A549 (cell line): Measurements from ENCODE around the gene RFPL1. TPM values are rescaled to one million over a fixed set of nuclear protein-coding genes. Genes with fewer than 3 reads are reported as not detected.
"Not testable (repeated sequence)": the region's sequence is repeated elsewhere in the genome, so short reads cannot be mapped to it uniquely, and the experiment has no call there.

ENCODE experiments used
- ATAC-seq, 2 experiments: fragments of 200-7000 bp in 1 of 2; fragments of >200 bp in 1 of 2; cut with Nextera tagmentation in 1 of 2; cut with Tn5 transposase in 1 of 2; 3 replicates each; pipeline versions ENCODE4 v1.8.0 to v1.9.1; 2018 to 2020; ENCODE audit warnings: mild to moderate bottlenecking in 1 of 2, moderate library complexity in 1 of 2
- CTCF ChIA-PET: fragments of 300-600 bp; sonication (Branson Sonifier 250); formaldehyde crosslinking; extraction: SDS; loops from one replicate; lab custom pipeline; 2021; ENCODE audit warnings: antibody characterized with exemption, inconsistent platforms; lab: Yijun Ruan, JAX
- POLR2A ChIA-PET: fragments of 350-600 bp; formaldehyde crosslinking; extraction: SDS; loops from one replicate; lab custom pipeline; 2021; ENCODE audit warnings: antibody characterized with exemption, inconsistent platforms; lab: Yijun Ruan, JAX
- DNase-seq, 2 experiments: peaks; one replicate each; pipeline versions ENCODE4 v3.0.0 to v3.0.0-alpha.2; 2011 to 2016; ENCODE audit warnings: low read depth in 1 of 2, low spot score in 1 of 2
- FAIRE-seq: peaks from 2 replicates; lab custom pipeline; 2011; peaks lifted over from hg19 to GRCh38; lab: Jason Lieb, UNC
- H3K27ac ChIP-seq, 2 experiments: fragments of >200 bp; sonication (Bioruptor Twin); formaldehyde crosslinking; 3 replicates each; pipeline ENCODE4 v1.5.1; 2016 to 2017
- H3K4me1 ChIP-seq: fragments of >200 bp; sonication (Bioruptor Twin); formaldehyde crosslinking; 3 replicates; pipeline ENCODE4 v1.6.1; 2016
- H3K4me2 ChIP-seq: fragments of >200 bp; sonication (Bioruptor Twin); formaldehyde crosslinking; 3 replicates; pipeline ENCODE4 v1.6.1; 2016
- H3K4me3 ChIP-seq: fragments of >200 bp; sonication (Bioruptor Twin); formaldehyde crosslinking; 3 replicates; pipeline ENCODE4 v1.5.1; 2016
- H3K9me3 ChIP-seq: fragments of >200 bp; sonication (Bioruptor Twin); formaldehyde crosslinking; 3 replicates; pipeline ENCODE4 v1.6.1; 2016
- CBX2 ChIP-seq: fragments of 200-600 bp; sonication (generic); IDR thresholded peaks from 2 replicates; pipeline ENCODE4 v1.6.1; 2016; ENCODE audit warnings: low read depth, mild to moderate bottlenecking, borderline replicate concordance
- POLR2AphosphoS2 ChIP-seq: conservative IDR thresholded peaks from 2 replicates; pipeline ENCODE4 v1.6.1; 2012; ENCODE audit warnings: low read length, improper control_type of control experiment, inconsistent platforms
- RCOR1 ChIP-seq: fragments of 150-350 bp; IDR thresholded peaks from 2 replicates; pipeline ENCODE4 v1.6.1; 2014; ENCODE audit warnings: antibody characterized with exemption, low read length, low read depth
- ZNF302 ChIP-seq: fragments of 250-450 bp; sonication (Bioruptor Pico); IDR thresholded peaks from 2 replicates; pipeline ENCODE4 v1.9.0; 2021; ENCODE audit warnings: inconsistent platforms, mild to moderate bottlenecking, moderate library complexity
- WGBS: methylation state at CpG from one replicate; pipeline ENCODE4 v1.1.6; 2017; ENCODE audit errors: missing lambda C conversion rate; 5-methylcytosine and 5-hydroxymethylcytosine counted together
- polyA plus RNA-seq, 4 experiments: library from polyadenylated mRNA; depleted of rRNA in 3 of 4; stranded (reverse); fragments of >200 nt; fragmentation: RNase III in 1 of 4; extraction: RNeasy Plus Mini Kit Qiagen cat#74134 plus additional on column Dnase treatment in 1 of 4; gene quantifications; 2 replicates in 3 of 4; 3 replicates in 1 of 4; pipeline ENCODE4 v1.2.3, GENCODE V29; 2011 to 2017
- small RNA-seq, 6 experiments: library from RNA; depleted of rRNA; stranded (forward); fragments of <200 nt; gene quantifications; one replicate each; pipeline ENCODE3, GENCODE V24; 2012

RFPL1 gene
- polyA plus RNA-seq, 2 of the 4 experiments (the other 2 are of a cell fraction), result not detected

DNA sequence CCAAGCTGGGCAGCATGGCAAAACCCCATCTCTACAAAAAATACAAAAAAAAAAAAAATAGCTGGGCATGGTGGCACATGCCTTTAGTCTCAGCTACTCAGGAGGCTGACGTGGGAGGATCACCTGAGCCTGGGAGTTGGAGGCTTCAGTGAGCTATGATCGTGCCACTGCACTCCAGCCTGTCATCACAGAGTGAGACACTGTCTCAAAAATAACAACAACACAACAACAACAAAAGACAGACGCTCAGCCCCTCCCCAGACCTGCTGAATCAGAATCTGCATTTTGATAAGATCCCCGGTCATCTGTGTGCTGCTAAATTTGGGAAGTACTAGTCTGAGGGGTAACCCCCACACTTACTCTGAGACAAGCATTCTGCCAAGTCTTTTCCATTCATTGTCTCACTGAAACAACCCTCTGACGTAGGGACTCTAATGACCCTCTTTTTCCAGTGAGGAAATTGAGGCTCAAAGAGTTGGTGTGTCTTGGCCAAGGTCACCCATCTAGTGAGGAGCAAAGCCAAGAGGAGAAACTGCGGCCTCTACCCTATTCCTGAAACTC, 49.1 kb downstream of the RFPL1 start (continued):
- TF ChIP-seq CBX2 (no peak), POLR2AphosphoS2 (no peak)
- TF ChIP-seq, all 56 proteins: peak for 0

DNA sequence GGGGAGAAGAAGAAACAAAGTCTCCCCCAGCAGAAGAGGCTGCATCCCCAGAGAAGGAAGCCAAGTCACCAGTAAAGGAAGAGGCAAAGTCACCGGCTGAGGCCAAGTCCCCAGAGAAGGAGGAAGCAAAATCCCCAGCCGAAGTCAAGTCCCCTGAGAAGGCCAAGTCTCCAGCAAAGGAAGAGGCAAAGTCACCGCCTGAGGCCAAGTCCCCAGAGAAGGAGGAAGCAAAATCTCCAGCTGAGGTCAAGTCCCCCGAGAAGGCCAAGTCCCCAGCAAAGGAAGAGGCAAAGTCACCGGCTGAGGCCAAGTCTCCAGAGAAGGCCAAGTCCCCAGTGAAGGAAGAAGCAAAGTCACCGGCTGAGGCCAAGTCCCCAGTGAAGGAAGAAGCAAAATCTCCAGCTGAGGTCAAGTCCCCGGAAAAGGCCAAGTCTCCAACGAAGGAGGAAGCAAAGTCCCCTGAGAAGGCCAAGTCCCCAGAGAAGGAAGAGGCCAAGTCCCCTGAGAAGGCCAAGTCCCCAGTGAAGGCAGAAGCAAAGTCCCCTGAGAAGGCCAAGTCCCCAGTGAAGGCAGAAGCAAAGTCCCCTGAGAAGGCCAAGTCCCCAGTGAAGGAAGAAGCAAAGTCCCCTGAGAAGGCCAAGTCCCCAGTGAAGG, 50.9 kb downstream of the RFPL1 start:
- POLR2A ChIA-PET, H3K4me1 ChIP-seq, ATAC-seq, FAIRE-seq, H3K4me2 ChIP-seq, H3K4me3 ChIP-seq, DNase-seq, CTCF ChIA-PET, H3K27ac ChIP-seq, H3K9me3 ChIP-seq: not testable (repeated sequence)
- WGBS, result 72% methylated on average over 8 of the region's 8 CpGs

DNA sequence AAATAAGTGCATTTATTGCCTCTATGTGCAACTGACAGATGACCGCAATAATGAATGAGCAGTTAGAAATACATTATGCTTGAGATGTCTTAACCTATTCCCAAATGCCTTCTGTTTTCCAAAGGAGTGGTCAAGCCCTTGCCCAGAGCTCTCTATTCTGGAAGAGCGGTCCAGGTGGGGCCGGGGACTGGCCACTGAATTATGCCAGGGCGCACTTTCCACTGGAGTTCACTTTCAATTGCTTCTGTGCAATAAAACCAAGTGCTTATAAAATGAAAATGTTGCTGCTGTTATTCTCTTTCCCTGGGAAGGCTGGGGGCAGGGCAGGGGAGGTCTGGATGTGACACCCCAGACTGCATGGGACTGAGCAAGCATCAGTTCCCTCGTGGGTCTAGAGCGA, 52.6 kb downstream of the RFPL1 start:
- ATAC-seq, result no peak
- TF ChIP-seq RCOR1 (no peak), ZNF302 (CRISPR knock-in tag) (no peak)
- TF ChIP-seq, all 56 proteins: peak for 0
- WGBS, result 77% methylated on average over 6 of the region's 6 CpGs

More for the DNA sequence above, 52.6 kb downstream of the RFPL1 start:
- FAIRE-seq (no peak), DNase-seq (no peak)
- H3K4me3 ChIP-seq, result no peak overlapping the region
- ChIA-PET CTCF (no interaction called here), POLR2A (no interaction called here)
- no peaks in the 10 kb centered on the region; the same call in 2 of the 3 replicates for H3K9me3 ChIP-seq
- H3K27ac ChIP-seq, result no peak overlapping the region
- no peak overlapping the region for H3K4me2 ChIP-seq
- H3K4me1 ChIP-seq, result no peaks in the 10 kb centered on the region

Small RNA genes within 50 kb of the gene (small RNA-seq; reads per million reads assigned to genes)
- 0 reads per million in 6 experiments for gene AC000041.1

Other genes starting within 250 kb of the RFPL1 start
- gene EMID1, start 232.7 kb upstream of the RFPL1 start, polyA plus RNA-seq (2011; rRNA removed), result 0.28 and 0.32 TPM in 2 replicates
- 0.28 to 0.53 TPM (median 0.35 TPM) in 3 replicates for gene EMID1, start 232.7 kb upstream of the RFPL1 start, polyA plus RNA-seq (2017; fragmentation: RNase III; extraction: RNeasy Plus Mini Kit Qiagen cat#74134 plus additional on column Dnase treatment)
- gene RHBDD3, start 170.6 kb upstream of the RFPL1 start, polyA plus RNA-seq (2011; rRNA removed), result 10.2 and 14.2 TPM in 2 replicates
- 20.0 to 23.2 TPM (median 20.8 TPM) in 3 replicates for gene RHBDD3, start 170.6 kb upstream of the RFPL1 start, polyA plus RNA-seq (2017; fragmentation: RNase III; extraction: RNeasy Plus Mini Kit Qiagen cat#74134 plus additional on column Dnase treatment)
- gene EWSR1, start 170.3 kb upstream of the RFPL1 start, polyA plus RNA-seq (2011; rRNA removed), result 146 and 202 TPM in 2 replicates
- gene EWSR1, start 170.3 kb upstream of the RFPL1 start, polyA plus RNA-seq (2017; fragmentation: RNase III; extraction: RNeasy Plus Mini Kit Qiagen cat#74134 plus additional on column Dnase treatment), result 266 to 281 TPM (median 272 TPM) in 3 replicates
- gene GAS2L1, start 131.9 kb upstream of the RFPL1 start, polyA plus RNA-seq (2011; rRNA removed), result 6.5 and 7.6 TPM in 2 replicates
- gene GAS2L1, start 131.9 kb upstream of the RFPL1 start, polyA plus RNA-seq (2017; fragmentation: RNase III; extraction: RNeasy Plus Mini Kit Qiagen cat#74134 plus additional on column Dnase treatment), result 14.8 to 17.2 TPM (median 16.5 TPM) in 3 replicates
- 0.08 and 0.28 TPM in 2 replicates for gene RASL10A, start 122.9 kb upstream of the RFPL1 start, polyA plus RNA-seq (2011; rRNA removed)
- gene RASL10A, start 122.9 kb upstream of the RFPL1 start, polyA plus RNA-seq (2017; fragmentation: RNase III; extraction: RNeasy Plus Mini Kit Qiagen cat#74134 plus additional on column Dnase treatment), result 0.22 to 0.36 TPM (median 0.25 TPM) in 3 replicates
- gene AP1B1, start 50.0 kb upstream of the RFPL1 start, polyA plus RNA-seq (2011; rRNA removed), result 25.4 and 27.0 TPM in 2 replicates
- gene AP1B1, start 50.0 kb upstream of the RFPL1 start, polyA plus RNA-seq (2017; fragmentation: RNase III; extraction: RNeasy Plus Mini Kit Qiagen cat#74134 plus additional on column Dnase treatment), result 22.0 to 22.9 TPM (median 22.5 TPM) in 3 replicates
- 0.04 and 0.06 TPM in 2 replicates for gene NEFH, start 41.6 kb downstream of the RFPL1 start, polyA plus RNA-seq (2011; rRNA removed)
- 0.21 to 0.29 TPM (median 0.23 TPM) in 3 replicates for gene NEFH, start 41.6 kb downstream of the RFPL1 start, polyA plus RNA-seq (2017; fragmentation: RNase III; extraction: RNeasy Plus Mini Kit Qiagen cat#74134 plus additional on column Dnase treatment)
- gene THOC5, start 115.2 kb downstream of the RFPL1 start, polyA plus RNA-seq (2011; rRNA removed), result 34.4 and 43.3 TPM in 2 replicates
- gene THOC5, start 115.2 kb downstream of the RFPL1 start, polyA plus RNA-seq (2017; fragmentation: RNase III; extraction: RNeasy Plus Mini Kit Qiagen cat#74134 plus additional on column Dnase treatment), result 23.4 to 24.1 TPM (median 23.5 TPM) in 3 replicates
- 68.6 and 77.2 TPM in 2 replicates for gene NIPSNAP1, start 142.5 kb downstream of the RFPL1 start, polyA plus RNA-seq (2011; rRNA removed)
- 80.5 to 86.1 TPM (median 85.5 TPM) in 3 replicates for gene NIPSNAP1, start 142.5 kb downstream of the RFPL1 start, polyA plus RNA-seq (2017; fragmentation: RNase III; extraction: RNeasy Plus Mini Kit Qiagen cat#74134 plus additional on column Dnase treatment)
- gene NF2, start 165.1 kb downstream of the RFPL1 start, polyA plus RNA-seq (2011; rRNA removed), result 16.5 and 23.7 TPM in 2 replicates
- gene NF2, start 165.1 kb downstream of the RFPL1 start, polyA plus RNA-seq (2017; fragmentation: RNase III; extraction: RNeasy Plus Mini Kit Qiagen cat#74134 plus additional on column Dnase treatment), result 14.4 to 17.1 TPM (median 15.9 TPM) in 3 replicates